Suprapubic skin (tissue), 4 donors: ENCODE results near the gene FABP7. TPM values are rescaled to one million over a fixed set of nuclear protein-coding genes. Genes with fewer than 3 reads are reported as not detected.

Source experiments
- DNase-seq, 2 donors: peaks; one replicate each; pipeline ENCODE4 v3.0.0-alpha.2; 2019; ENCODE audit warnings: low spot score in 2 of 2
- H3K27ac ChIP-seq: fragments of 200-600 bp; sonication (generic); one replicate; pipeline ENCODE4 v1.5.1; 2019
- H3K27me3 ChIP-seq: fragments of 200-600 bp; sonication (generic); one replicate; pipeline ENCODE4 v1.5.1; 2019
- H3K36me3 ChIP-seq: fragments of 200-600 bp; sonication (generic); one replicate; pipeline ENCODE4 v1.5.1; 2019
- H3K4me1 ChIP-seq: fragments of 200-600 bp; sonication (generic); one replicate; pipeline ENCODE4 v1.5.1; 2019
- H3K4me3 ChIP-seq: fragments of 200-600 bp; sonication (generic); one replicate; pipeline ENCODE4 v1.5.1; 2019; ENCODE audit warnings: mild to moderate bottlenecking
- H3K9me3 ChIP-seq: fragments of 200-600 bp; sonication (generic); one replicate; pipeline ENCODE4 v1.5.1; 2019
- EP300 ChIP-seq: sonication (generic); formaldehyde crosslinking; IDR thresholded peaks from one replicate; pipeline ENCODE4 v1.6.1; 2017; ENCODE audit warnings: antibody characterized with exemption
- POLR2A ChIP-seq, 2 donors: fragments of 450-650 bp; IDR thresholded peaks; one replicate each; pipeline ENCODE4 v1.6.1; 2017; ENCODE audit warnings: antibody characterized with exemption in 2 of 2, mild to moderate bottlenecking in 2 of 2, moderate library complexity in 2 of 2
- POLR2AphosphoS5 ChIP-seq, 3 donors: sonication (generic); formaldehyde crosslinking; IDR thresholded peaks; one replicate each; pipeline ENCODE4 v1.6.1; 2017; ENCODE audit warnings: antibody characterized with exemption in 3 of 3
- WGBS: methylation state at CpG from one replicate; pipeline ENCODE4 v1.1.5; 2018; 5-methylcytosine and 5-hydroxymethylcytosine counted together
- total RNA-seq, 4 donors: library from RNA; depleted of rRNA; stranded (reverse); fragments of >200 nt; gene quantifications; one replicate each; pipeline ENCODE4 v1.1.0, GENCODE V29; 2016
- TF ChIP-seq, protein P1 (sequence below), 2 donors: fragments of 200-600 bp in 1 of 2; fragments of 450-650 bp in 1 of 2; sonication (generic) in 1 of 2; IDR thresholded peaks; one replicate each; pipeline ENCODE4 v1.5.1; 2016 to 2019; ENCODE audit warnings: antibody characterized with exemption in 2 of 2, mild to moderate bottlenecking in 1 of 2, moderate library complexity in 1 of 2

The FABP7 gene
- total RNA-seq, 4 donors from 2014 or later: 11.8 to 35.6 (median 22.9) TPM

DNA sequence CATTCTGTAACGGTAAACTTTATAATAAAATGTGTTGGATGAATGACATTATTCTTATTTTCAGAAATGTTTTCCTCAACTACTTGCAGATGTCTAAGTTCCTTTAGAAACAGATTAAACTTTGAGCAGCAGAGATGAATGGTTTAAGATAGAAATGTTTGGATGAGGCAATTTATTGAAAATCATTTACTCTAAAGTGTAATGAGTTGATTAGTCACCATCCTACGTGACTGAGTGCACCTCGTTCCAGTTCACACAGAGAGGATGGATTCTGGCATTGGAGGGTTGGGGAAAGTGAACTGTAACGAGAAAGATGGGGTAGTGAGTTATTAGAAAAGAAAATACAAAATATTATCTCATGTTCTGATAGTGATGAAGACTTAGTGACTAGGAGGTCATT is 38.2 kb downstream of the FABP7 start:
- no peak overlapping the region for H3K4me3 ChIP-seq
- DNase-seq: no peak
- H3K27ac ChIP-seq: no peak overlapping the region
- no peaks in the 10 kb centered on the region for H3K36me3 ChIP-seq
- H3K27me3 ChIP-seq: no peaks in the 10 kb centered on the region
- no peak for TF ChIP-seq EP300
- TF ChIP-seq, protein P1, sequence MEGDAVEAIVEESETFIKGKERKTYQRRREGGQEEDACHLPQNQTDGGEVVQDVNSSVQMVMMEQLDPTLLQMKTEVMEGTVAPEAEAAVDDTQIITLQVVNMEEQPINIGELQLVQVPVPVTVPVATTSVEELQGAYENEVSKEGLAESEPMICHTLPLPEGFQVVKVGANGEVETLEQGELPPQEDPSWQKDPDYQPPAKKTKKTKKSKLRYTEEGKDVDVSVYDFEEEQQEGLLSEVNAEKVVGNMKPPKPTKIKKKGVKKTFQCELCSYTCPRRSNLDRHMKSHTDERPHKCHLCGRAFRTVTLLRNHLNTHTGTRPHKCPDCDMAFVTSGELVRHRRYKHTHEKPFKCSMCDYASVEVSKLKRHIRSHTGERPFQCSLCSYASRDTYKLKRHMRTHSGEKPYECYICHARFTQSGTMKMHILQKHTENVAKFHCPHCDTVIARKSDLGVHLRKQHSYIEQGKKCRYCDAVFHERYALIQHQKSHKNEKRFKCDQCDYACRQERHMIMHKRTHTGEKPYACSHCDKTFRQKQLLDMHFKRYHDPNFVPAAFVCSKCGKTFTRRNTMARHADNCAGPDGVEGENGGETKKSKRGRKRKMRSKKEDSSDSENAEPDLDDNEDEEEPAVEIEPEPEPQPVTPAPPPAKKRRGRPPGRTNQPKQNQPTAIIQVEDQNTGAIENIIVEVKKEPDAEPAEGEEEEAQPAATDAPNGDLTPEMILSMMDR (IDR thresholded peaks at IDR 0.05): no peak
- TF ChIP-seq POLR2AphosphoS5 (IDR thresholded peaks at IDR 0.05): no peak
- TF ChIP-seq POLR2A (IDR thresholded peaks at IDR 0.05): no peak
- 40% methylated on average over 4 of the region's 4 CpGs for WGBS
- H3K4me1 ChIP-seq: no peaks in the 10 kb centered on the region
- no peaks in the 10 kb centered on the region for H3K9me3 ChIP-seq

DNA sequence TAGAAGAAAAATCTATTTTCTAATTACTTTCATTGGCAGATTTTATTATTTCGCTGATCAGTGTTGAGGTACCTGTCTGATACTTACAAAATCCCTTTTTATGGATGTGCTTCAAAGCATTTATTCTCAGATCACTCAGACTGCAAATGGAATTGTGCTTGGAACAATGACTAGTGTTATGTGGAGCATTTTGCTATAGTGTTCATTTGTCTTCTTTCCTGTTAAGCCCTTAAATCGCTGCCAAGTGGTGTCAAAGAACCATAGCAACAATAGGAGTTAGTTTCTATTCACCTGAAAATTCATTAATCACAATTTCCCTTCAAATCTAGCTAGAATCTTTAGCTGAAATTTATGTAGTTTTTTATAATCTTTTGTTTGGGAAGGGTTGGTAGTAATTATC is 39.4 kb downstream of the FABP7 start:
- no peaks in the 10 kb centered on the region for H3K4me1 ChIP-seq
- H3K27ac ChIP-seq: no peak overlapping the region
- no peaks in the 10 kb centered on the region for H3K27me3 ChIP-seq
- no peaks in the 10 kb centered on the region for H3K36me3 ChIP-seq
- no peak overlapping the region for H3K4me3 ChIP-seq
- WGBS: 71% methylated on average over 2 of the region's 2 CpGs
- TF ChIP-seq POLR2AphosphoS5 (IDR thresholded peaks at IDR 0.05) (no peak), EP300 (no peak), POLR2A (IDR thresholded peaks at IDR 0.05) (no peak)
- TF ChIP-seq, protein P1 (IDR thresholded peaks at IDR 0.05): no peak
- no peaks in the 10 kb centered on the region for H3K9me3 ChIP-seq
- DNase-seq: no peak

DNA sequence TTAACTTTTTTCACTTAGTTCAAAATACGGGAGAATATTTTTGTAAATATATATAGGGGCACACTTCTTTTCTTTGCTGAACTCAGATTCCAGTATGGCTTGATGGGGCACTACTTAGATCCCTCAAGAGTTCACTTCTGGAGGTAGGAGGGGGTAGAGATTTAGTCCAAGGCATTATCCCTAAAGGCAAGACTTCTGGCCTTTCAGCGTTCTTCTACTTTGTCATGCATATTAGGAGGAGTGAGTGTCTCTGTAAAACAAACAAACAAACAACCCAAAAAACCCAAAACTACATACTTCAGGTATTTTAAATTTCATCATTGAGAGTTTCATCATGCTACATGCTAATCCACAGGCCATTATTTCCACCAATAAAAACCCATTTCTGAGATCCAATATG is 41.6 kb downstream of the FABP7 start:
- no peak for TF ChIP-seq EP300
- TF ChIP-seq, protein P1 (IDR thresholded peaks at IDR 0.05): no peak
- no peak for TF ChIP-seq POLR2AphosphoS5 (IDR thresholded peaks at IDR 0.05)
- no peak for TF ChIP-seq POLR2A (IDR thresholded peaks at IDR 0.05)
- no peaks in the 10 kb centered on the region for H3K27me3 ChIP-seq
- no peaks in the 10 kb centered on the region for H3K36me3 ChIP-seq
- no peak for DNase-seq
- H3K9me3 ChIP-seq: no peaks in the 10 kb centered on the region
- no peaks in the 10 kb centered on the region for H3K4me1 ChIP-seq
- H3K27ac ChIP-seq: no peak overlapping the region
- 73% methylated on average over 2 of the region's 2 CpGs for WGBS
- no peak overlapping the region for H3K4me3 ChIP-seq

DNA sequence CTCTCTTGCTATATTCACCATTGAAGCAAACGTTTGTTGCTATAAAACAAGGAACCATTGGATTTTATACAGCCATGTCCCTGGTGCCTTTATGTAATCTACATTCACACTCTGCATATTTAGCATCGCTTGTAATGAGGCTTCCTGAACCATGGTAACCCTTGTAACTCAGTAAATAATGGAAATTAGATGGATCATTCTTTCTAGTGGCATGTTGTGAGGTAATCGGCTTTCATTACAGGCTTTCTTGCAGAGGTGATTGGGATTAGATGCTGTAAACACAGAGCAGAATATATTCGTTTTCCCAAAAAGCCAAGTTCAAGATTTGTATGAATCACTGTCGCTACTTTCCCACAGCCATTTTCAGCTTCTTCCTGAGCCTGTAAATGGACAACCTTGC is 45.6 kb downstream of the FABP7 start:
- 57% methylated on average over 5 of the region's 5 CpGs for WGBS
- no peaks in the 10 kb centered on the region for H3K9me3 ChIP-seq
- H3K36me3 ChIP-seq: no peaks in the 10 kb centered on the region
- no peaks in the 10 kb centered on the region for H3K4me1 ChIP-seq
- TF ChIP-seq POLR2A (IDR thresholded peaks at IDR 0.05) (no peak), EP300 (no peak), POLR2AphosphoS5 (IDR thresholded peaks at IDR 0.05) (no peak)
- TF ChIP-seq, protein P1 (IDR thresholded peaks at IDR 0.05): no peak
- H3K27me3 ChIP-seq: no peaks in the 10 kb centered on the region
- no peak overlapping the region for H3K27ac ChIP-seq
- H3K4me3 ChIP-seq: no peak overlapping the region
- no peak for DNase-seq

DNA sequence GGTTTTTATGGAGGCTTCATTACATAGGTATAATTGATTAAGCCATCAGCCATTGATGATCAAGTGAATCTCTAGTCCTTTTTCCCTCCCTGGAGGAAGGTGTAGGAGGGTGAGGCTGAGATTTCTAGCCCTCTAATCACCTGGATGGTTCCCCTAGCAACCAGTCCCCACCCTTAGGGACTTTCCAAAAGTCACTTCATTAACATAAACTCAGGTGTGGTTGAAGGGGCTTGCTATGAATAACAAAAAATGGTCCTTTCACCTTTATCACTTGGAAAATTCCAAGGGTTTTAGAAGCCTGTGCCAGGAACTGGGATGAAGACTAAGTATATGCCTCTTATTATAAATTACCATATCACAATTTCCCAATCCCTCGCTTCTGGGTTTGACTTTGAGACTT is 49.9 kb downstream of the FABP7 start:
- H3K27me3 ChIP-seq: no peaks in the 10 kb centered on the region
- no peak for DNase-seq
- H3K4me1 ChIP-seq: no peaks in the 10 kb centered on the region
- no peaks in the 10 kb centered on the region for H3K36me3 ChIP-seq
- H3K9me3 ChIP-seq: no peaks in the 10 kb centered on the region
- 61% methylated on average over 1 of the region's 1 CpG for WGBS
- TF ChIP-seq EP300: no peak
- no peak for TF ChIP-seq POLR2AphosphoS5 (IDR thresholded peaks at IDR 0.05)
- no peak for TF ChIP-seq POLR2A (IDR thresholded peaks at IDR 0.05)
- TF ChIP-seq, protein P1 (IDR thresholded peaks at IDR 0.05): no peak
- no peak overlapping the region for H3K27ac ChIP-seq
- H3K4me3 ChIP-seq: no peak overlapping the region
